Right renal pelvis (tissue), 4 donors: ENCODE data around the gene CNKSR1. TPM values are rescaled to one million over a fixed set of nuclear protein-coding genes. Genes with fewer than 3 reads are reported as not detected.

Source experiments
- DNase-seq, 4 donors: peaks; one replicate each; pipeline ENCODE4 v3.0.0-alpha.2; 2013; ENCODE audit warnings: low read depth in 4 of 4, low spot score in 3 of 4, missing footprints in 1 of 4
- polyA plus RNA-seq, 4 donors: library from polyadenylated mRNA; unstranded; fragments of 120-200 nt; gene quantifications; one replicate each; pipeline ENCODE4 v1.2.1, GENCODE V29; 2013; ENCODE audit not compliant: insufficient read length in 4 of 4

CNKSR1 gene
- polyA plus RNA-seq, 4 donors: 10.7 to 16.2 (median 14.0) TPM

- DNase-seq: no peak
Measured at GRCh38 chr1:26181586-26182382, 4.5 kb downstream of the CNKSR1 start.

DNA sequence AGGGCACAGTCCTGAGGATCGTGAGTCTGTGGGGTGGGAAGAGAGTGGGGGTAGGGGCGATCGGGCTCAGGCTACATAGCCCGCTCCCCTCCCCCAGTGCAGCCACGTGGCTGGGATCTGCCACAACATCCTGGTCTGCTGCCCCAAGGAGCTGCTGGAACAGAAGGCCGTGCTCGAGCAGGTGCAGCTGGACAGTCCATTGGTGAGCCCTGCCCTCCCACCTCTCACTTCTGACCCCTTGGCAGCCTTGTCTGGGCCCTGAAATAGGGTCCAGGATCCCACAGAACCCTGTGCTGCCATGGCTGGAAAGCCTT lies 5.0 kb downstream of the CNKSR1 start:
- DNase-seq: no peak

- DNase-seq: no peak
Measured at GRCh38 chr1:26184086-26184485, 6.8 kb downstream of the CNKSR1 start.

DNA sequence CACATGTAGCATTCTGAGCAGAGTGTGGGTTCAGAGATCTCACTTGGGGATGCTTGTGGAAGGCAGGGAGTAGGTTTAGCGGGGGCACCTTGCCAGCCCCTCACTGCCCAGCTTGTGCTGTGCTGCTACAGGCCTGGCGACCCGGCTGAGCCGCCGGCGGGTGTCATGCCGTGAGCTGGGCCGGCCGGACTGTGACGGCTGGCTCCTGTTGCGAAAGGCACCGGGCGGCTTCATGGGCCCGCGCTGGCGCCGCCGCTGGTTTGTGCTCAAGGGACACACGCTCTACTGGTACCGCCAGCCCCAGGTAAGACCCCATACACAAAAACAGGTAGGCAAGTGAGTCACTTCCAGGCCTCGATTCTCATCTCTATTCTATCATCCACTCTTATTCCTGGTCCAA lies 7.6 kb downstream of the CNKSR1 start:
- DNase-seq: no peak

DNA sequence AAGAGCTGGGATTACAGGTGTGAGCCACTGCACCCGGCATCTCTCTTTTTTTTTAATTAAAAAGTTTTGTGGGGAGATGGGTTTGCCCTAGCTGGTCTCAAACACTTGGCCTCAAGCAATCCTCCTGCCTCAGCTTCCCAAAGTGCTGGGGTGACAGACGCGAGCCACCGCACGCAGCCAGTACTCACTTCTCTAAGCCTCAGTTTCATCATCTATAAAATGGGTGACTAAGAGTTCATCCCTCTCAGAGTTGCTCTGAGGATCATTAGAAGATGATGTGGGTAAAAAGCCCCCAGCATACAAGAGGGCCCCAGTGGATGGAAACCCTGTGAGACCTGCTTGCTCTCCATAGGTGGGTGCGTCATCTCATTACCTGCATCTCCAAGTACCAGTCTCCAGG lies 10.6 kb downstream of the CNKSR1 start:
- DNase-seq: no peak

DNA sequence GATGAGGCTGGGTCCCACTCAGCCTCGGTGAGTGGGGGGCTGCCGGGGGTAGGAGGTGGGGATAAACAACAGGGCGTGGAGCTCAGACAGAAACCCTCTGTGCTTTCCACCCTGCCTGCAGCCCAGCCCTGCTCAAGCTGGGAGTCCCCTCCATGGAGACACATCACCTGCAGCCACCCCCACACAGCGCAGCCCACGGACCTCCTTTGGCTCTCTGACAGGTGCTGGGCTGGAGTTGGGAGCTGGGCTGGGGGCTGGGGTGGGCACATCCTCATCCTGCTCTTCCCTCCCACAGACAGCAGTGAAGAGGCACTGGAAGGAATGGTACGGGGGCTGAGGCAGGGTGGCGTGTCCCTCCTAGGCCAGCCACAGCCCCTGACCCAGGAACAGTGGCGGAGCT lies 11.2 kb downstream of the CNKSR1 start:
- DNase-seq: no peak

GRCh38 chr1:26189331-26189730 lies 12.0 kb downstream of the CNKSR1 start:
- DNase-seq: no peak

DNA sequence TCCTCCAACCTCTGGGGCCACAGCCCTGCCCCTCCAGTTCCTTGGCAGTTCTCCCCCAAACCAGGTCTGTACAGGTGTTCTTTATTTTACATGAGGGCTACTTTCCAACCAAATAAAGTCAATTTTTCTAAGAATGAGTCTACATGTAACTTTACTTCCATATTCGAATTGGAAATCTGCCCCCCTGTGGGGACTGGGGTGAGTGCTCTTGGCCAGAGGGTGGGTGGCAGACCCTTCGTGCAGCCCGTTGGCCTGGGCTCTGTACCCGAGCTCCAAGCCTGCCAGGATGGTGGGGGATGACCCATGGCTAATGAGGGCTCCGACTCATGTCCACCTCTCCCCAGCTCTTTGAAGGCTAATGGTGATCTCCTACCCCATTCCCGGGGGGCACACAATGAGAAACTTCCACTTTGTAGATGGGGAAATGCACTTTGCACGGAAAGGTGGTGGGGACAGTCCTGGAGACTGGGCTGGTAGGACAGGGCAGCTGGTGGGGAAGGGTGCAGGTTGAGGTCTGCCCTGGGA lies 12.5 kb downstream of the CNKSR1 start:
- no peak for DNase-seq

GRCh38 chr1:26190373-26190987 lies 13.2 kb downstream of the CNKSR1 start, which contains the start of gene CATSPER4:
Gene CATSPER4 (plus strand): TSS chr1:26190602. CDS start chr1:26190628, 26 bp downstream.
- DNase-seq: no peak

DNA sequence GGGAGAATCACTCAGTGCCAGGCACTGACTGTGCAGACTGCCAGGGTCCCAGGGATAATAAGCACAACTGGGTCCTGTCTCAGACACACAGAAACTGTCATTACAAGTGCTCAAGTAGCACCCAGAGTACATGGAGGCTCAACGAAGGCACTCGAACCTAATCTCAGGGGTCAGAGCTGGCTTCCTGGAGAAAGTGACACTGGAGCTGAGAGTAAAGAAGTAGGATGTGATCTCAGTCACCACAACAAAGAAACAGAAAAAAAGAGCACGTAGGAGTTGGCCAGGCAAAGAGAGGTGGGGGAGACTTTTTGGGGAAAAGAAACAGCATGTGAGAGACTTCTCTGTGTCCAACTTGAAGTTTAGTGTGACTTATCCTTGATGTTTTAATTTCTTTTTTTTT lies 14.4 kb downstream of the CNKSR1 start:
- no peak for DNase-seq

DNA sequence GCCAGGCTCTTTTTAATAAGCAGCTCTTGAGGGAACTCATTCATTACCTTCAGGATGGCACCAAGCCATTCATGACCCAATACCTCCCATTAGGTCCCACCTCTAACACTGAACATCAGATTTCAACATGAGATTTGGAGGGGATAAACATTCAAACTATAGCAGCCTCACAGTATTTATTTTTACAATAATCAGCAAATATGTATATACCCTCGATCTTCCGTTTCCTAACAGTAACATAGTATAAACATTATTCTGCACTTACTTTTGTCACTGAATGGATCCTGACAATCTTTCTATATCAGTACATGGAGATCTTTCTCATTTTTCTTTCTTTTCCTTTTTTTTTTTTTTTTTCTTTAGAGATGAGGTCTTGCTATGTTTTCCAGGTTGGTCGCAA lies 18.5 kb downstream of the CNKSR1 start:
- no peak for DNase-seq

DNA sequence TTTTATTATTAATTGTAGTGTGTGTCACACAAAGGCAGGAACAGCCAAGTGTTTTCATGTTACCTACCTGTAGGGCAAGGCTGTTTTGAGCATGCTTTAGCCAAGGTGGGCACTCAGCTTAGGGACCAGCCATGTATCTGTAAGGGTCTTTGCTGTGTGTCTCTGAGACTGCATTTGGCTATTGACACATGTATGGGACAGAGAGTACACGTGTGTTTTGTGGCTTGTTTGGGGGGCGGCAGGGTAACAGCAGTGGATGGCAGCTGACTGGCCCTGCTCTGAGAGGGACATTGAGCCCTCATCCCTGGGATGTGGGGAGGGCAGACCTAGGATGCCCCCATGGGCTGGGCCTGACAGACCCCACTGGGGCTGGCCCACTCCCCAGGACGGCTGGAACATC lies 20.0 kb downstream of the CNKSR1 start:
- no peak for DNase-seq

DNA sequence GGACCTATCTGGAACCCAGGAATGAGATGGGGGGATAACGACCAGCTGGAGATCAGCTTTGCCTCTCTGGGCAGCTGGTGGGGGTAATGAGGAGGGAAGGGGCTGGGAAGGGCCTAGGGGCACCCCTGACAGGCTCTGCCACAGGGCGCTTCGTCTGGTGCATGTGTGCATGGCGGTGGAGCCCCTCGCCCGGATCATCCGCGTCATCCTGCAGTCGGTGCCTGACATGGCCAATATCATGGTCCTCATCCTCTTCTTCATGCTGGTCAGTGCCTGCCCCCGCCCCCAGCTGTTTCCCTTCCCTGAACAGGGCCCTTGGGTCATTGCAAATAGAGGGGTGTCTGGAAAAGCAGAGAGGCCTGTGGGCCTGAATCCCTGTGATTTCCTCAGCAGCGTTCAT lies 20.5 kb downstream of the CNKSR1 start:
- DNase-seq: no peak

GRCh38 chr1:26200413-26200812 lies 23.1 kb downstream of the CNKSR1 start:
- no peak for DNase-seq

DNA sequence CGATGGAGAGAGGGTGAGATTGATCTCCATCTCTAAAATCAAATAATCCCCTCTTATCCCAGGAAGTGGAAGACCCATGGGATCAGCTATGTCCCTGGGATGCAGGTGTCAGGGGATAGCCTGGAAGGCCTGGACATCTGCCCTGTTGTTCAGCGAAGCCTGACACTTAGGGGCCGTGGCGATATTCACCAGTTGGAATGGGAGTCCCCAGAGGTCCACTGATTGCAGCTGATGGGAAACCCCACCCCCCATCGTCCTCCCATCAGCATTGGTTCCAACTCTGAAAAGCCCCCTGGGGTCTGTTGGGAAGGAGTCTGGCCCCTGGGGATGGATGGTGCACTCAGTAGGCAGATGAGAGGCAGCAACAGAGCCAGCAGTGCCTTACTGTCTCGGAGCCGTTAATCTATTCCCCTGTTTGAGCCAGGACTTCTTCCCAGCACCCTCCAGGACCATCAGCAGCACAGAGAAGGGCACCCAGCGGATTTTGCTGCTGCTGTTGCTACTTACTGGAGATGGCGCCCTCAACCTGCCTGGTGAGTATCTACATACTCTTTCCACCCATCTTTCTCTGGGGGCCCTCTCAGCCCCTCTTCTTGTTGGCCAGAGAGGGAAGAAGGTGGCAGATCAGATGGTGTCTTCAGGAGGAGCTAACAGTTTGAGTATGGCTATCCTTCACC lies 26.5 kb downstream of the CNKSR1 start:
- no peak for DNase-seq

DNA sequence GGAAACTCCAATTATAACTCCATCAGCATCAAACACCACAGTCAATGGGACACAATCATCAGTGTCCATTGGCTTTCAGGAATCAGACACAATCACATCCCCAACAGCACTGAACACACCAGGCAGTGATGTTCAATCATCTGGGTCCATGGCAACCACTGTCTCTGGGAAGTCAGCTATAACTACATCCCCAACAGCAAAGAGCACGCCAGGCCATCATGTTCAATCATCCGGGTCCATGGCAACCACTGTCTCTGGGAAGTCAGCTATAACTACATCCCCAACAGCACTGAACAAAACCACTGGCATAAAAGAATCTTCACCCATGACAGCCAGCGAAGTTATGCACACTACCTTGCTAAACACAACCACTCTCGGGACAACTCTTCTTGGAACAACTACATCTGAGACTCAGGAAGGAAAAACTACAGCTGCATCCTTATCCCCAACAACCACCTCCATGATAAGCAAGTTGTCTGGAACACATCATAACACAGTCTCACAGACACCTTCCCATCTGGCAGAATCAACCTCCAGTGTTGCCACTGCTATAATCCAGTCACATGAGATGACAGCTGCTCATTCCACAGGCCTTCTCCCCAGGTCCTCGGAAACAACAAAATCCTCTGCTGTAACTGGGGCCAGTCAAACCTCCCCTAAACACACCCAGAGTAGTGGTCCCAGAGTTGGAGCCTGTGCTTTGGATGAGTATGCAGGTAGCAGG lies 33.0 kb downstream of the CNKSR1 start:
- no peak for DNase-seq

GRCh38 chr1:26212726-26213125 lies 35.4 kb downstream of the CNKSR1 start:
- no peak for DNase-seq

- DNase-seq: no peak
Measured at GRCh38 chr1:26213335-26213905, 36.1 kb downstream of the CNKSR1 start.

DNA sequence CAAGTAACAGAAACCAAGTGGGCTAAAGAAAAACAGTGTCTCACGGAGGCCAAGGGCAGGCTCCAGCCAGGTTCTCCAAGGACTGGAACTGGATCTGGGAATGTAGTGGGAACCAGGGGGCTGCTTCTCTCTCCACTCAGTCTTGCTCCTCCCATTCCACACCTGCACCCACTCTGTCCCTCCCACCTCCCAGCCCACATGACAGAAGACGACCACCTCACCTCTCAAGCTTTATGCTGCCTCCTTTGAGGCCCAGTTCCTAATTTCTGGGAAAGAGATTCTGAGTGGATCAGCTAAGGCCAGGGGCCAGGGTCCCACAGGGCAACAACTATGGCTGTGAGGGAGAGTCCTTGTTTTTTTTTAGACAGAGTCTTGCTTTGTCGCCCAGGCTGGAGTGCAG lies 38.0 kb downstream of the CNKSR1 start:
- DNase-seq: no peak

- no peak for DNase-seq
Measured at GRCh38 chr1:26218906-26219494, 41.7 kb downstream of the CNKSR1 start.
